Activated naive CD4-positive, alpha-beta T cell treated with anti-CD3 and anti-CD28 coated beads for 36 hours (primary cell): Measurements from ENCODE around the gene PPM1L. TPM values are rescaled to one million over a fixed set of nuclear protein-coding genes. Genes with fewer than 3 reads are reported as not detected.

Experiments used
- CTCF ChIA-PET: fragments of 350-600 bp; sonication (Branson Sonifier 250); formaldehyde crosslinking; loops from one replicate; lab custom pipeline; 2021; ENCODE audit warnings: antibody characterized with exemption; lab: Charles Lee
- DNase-seq: peaks from one replicate; pipeline ENCODE4 v3.0.0-alpha.2; 2020
- H3K27ac Mint-ChIP-seq: one replicate; pipeline ENCODE4 v1.8.0; 2021; ENCODE audit warnings: mild to moderate bottlenecking, mixed read lengths
- H3K27me3 Mint-ChIP-seq: one replicate; pipeline ENCODE4 v1.8.0; 2021; ENCODE audit warnings: low read depth, mixed read lengths
- H3K36me3 Mint-ChIP-seq: one replicate; pipeline ENCODE4 v1.8.0; 2021; ENCODE audit warnings: low read depth, mixed read lengths
- H3K4me1 Mint-ChIP-seq: one replicate; pipeline ENCODE4 v1.8.0; 2021; ENCODE audit warnings: low read depth, mixed read lengths
- H3K4me3 Mint-ChIP-seq: one replicate; pipeline ENCODE4 v1.8.0; 2021; ENCODE audit warnings: mild to moderate bottlenecking, moderate library complexity, mixed read lengths
- H3K9me3 Mint-ChIP-seq: one replicate; pipeline ENCODE4 v1.8.0; 2021; ENCODE audit warnings: mixed read lengths
- intact Hi-C: fragments of 100-400 bp; cut with micrococcal nuclease; formaldehyde crosslinking; loops from one replicate; pipeline ENCODE4 v1.15.1; 2023
- total RNA-seq, 2 experiments: library from RNA; stranded (reverse); gene quantifications; one replicate each; pipeline ENCODE4 v1.2.3, GENCODE V29; 2021

The PPM1L gene
- total RNA-seq, 2 experiments from 2014 or later, result 2.1 TPM

- Mint-ChIP-seq H3K27me3 (peaks cover 2% of the 10 kb centered on the region), H3K36me3 (no peaks in the 10 kb centered on the region), H3K4me1 (peaks cover 4% of the 10 kb centered on the region), H3K27ac (no peak overlapping the region), H3K4me3 (no peak overlapping the region), H3K9me3 (no peaks in the 10 kb centered on the region)
- DNase-seq, result no peak
- intact Hi-C loops, result no loop called here
- CTCF ChIA-PET, result interaction anchor here (0.8 kb wide), 1 partner anchor 7 kb away, joined by 3 read pairs; no protein-coding TSS in a partner anchor
Measured at GRCh38 chr3:161072211-161072621, 316.2 kb downstream of the PPM1L start.

GRCh38 chr3:161072751-161073150 lies 316.7 kb downstream of the PPM1L start:
- DNase-seq, result no peak
- Mint-ChIP-seq H3K27ac (no peak overlapping the region), H3K27me3 (peaks cover 2% of the 10 kb centered on the region), H3K9me3 (no peaks in the 10 kb centered on the region), H3K36me3 (no peaks in the 10 kb centered on the region), H3K4me3 (no peak overlapping the region), H3K4me1 (peaks cover 4% of the 10 kb centered on the region)
- CTCF ChIA-PET, result no interaction called here
- intact Hi-C loops, result no loop called here

DNA sequence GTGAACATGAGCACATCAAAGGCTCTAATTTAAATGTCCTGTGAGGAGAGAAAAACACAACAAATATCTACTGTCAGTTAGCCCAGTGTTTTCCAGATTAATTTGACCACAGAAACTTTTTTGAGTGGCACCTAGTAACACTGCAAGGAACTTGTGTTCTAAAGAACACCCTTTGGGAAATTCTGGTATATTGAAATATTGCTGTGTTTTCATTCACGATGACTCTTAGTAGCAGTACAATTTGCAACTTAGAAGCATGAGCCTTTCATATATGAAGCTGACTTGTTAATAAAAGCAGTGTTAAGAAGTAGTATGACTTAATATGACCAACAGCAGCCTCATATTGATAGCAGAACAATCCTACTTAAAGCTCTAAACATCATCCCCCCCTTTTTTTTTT lies 317.1 kb downstream of the PPM1L start:
- H3K27ac Mint-ChIP-seq, result no peak overlapping the region
- CTCF ChIA-PET, result no interaction called here
- intact Hi-C loops, result no loop called here

GRCh38 chr3:161081633-161082032 lies 325.6 kb downstream of the PPM1L start:
- DNase-seq, result no peak
- H3K4me1 Mint-ChIP-seq, result peaks cover 3% of the 10 kb centered on the region

More for the DNA sequence above, 317.1 kb downstream of the PPM1L start:
- Mint-ChIP-seq H3K27me3 (peaks cover 2% of the 10 kb centered on the region), H3K4me1 (peaks cover 4% of the 10 kb centered on the region), H3K4me3 (no peak overlapping the region), H3K9me3 (no peaks in the 10 kb centered on the region), H3K36me3 (no peaks in the 10 kb centered on the region)
- DNase-seq, result no peak

GRCh38 chr3:161082063-161082462 lies 326.0 kb downstream of the PPM1L start:
- no peak for DNase-seq
- H3K9me3 Mint-ChIP-seq, result no peaks in the 10 kb centered on the region
- no peak overlapping the region for H3K4me3 Mint-ChIP-seq
- H3K36me3 Mint-ChIP-seq, result no peaks in the 10 kb centered on the region
- CTCF ChIA-PET, result interaction anchor here (0.6 to 1.0 kb wide), 2 partner anchors 47 to 161 kb away, joined by 4 to 7 read pairs; no protein-coding TSS in a partner anchor
- no peaks in the 10 kb centered on the region for H3K27me3 Mint-ChIP-seq
- peaks cover 3% of the 10 kb centered on the region for H3K4me1 Mint-ChIP-seq
- no peak overlapping the region for H3K27ac Mint-ChIP-seq
- intact Hi-C loops, result no loop called here

More at GRCh38 chr3:161081633-161082032, 325.6 kb downstream of the PPM1L start:
- H3K9me3 Mint-ChIP-seq, result no peaks in the 10 kb centered on the region
- no peaks in the 10 kb centered on the region for H3K36me3 Mint-ChIP-seq
- no peaks in the 10 kb centered on the region for H3K27me3 Mint-ChIP-seq
- CTCF ChIA-PET, result no interaction called here
- intact Hi-C loops, result no loop called here
- no peak overlapping the region for H3K4me3 Mint-ChIP-seq
- no peak overlapping the region for H3K27ac Mint-ChIP-seq

- intact Hi-C loops, result no loop called here
- H3K9me3 Mint-ChIP-seq, result no peaks in the 10 kb centered on the region
- CTCF ChIA-PET, result interaction anchor here (1.0 kb wide), 1 partner anchor 48 kb away, joined by 7 read pairs; no protein-coding TSS in a partner anchor
- H3K4me3 Mint-ChIP-seq, result no peak overlapping the region
- H3K4me1 Mint-ChIP-seq, result peaks cover 3% of the 10 kb centered on the region
- DNase-seq, result no peak
- H3K27me3 Mint-ChIP-seq, result no peaks in the 10 kb centered on the region
- H3K27ac Mint-ChIP-seq, result no peak overlapping the region
- no peaks in the 10 kb centered on the region for H3K36me3 Mint-ChIP-seq
Measured at GRCh38 chr3:161083131-161083530, 327.1 kb downstream of the PPM1L start.

GRCh38 chr3:161084277-161084676 lies 328.2 kb downstream of the PPM1L start:
- DNase-seq, result no peak
- intact Hi-C loops, result no loop called here
- Mint-ChIP-seq H3K4me3 (no peak overlapping the region), H3K4me1 (peaks cover 3% of the 10 kb centered on the region), H3K9me3 (no peaks in the 10 kb centered on the region), H3K27ac (no peak overlapping the region), H3K27me3 (no peaks in the 10 kb centered on the region), H3K36me3 (no peaks in the 10 kb centered on the region)
- CTCF ChIA-PET, result no interaction called here

DNA sequence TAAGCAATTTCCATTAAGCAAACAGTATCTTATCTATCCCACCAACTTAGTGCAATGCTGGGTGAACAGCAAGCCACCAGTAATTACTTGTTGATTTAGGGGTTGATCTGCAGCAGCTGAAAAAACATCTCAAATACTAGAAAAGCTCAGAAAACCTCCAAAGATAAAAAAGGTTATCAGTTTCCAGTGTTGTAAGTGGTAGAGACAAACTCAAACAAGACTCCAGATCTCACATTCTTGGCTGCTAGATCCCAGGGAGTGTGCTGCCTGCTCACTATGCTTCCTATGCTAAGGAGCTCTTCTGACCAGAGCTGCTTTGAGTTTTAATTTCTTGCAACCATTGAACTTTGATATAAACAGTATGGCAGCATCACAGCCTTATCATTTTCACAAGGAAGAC lies 337.9 kb downstream of the PPM1L start:
- Mint-ChIP-seq H3K9me3 (no peaks in the 10 kb centered on the region), H3K36me3 (no peaks in the 10 kb centered on the region), H3K4me3 (no peak overlapping the region), H3K27me3 (no peaks in the 10 kb centered on the region), H3K4me1 (no peaks in the 10 kb centered on the region), H3K27ac (no peak overlapping the region)
- intact Hi-C loops, result no loop called here
- DNase-seq, result no peak
- CTCF ChIA-PET, result no interaction called here

DNA sequence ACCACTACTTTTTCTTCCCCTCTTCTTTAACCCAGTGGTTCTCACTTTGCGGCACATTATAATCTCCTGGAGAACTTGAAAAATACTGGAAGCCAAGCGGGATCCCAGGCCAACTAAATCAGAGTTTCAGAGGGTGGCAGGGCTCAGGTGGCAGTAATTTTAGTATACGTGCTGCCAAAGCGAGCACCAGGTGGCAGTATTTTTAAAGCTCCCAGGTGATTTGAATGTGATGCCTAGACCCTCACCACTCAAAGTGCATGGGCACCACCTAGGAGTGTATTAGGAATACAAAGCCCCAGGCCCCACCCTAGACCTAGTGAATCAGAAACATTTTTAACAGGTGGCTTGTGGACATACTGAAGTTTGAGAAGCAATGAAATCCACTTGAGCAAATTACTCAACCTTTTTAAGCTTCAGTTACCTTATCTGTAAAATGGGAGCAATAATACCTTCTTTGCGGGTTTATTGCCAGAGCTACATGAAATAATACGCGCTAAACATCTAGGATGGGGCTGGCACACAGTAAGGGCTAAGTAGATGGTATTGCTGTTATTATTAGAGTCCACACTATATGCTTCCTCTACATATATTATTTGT lies 340.8 kb downstream of the PPM1L start:
- H3K36me3 Mint-ChIP-seq, result no peaks in the 10 kb centered on the region
- intact Hi-C loops, result loop anchor here (1.0 to 5.0 kb wide), 3 partner anchors 177 to 328 kb away; no protein-coding TSS in a partner anchor
- CTCF ChIA-PET, result interaction anchor here (0.6 to 1.2 kb wide), 4 partner anchors 60 to 178 kb away, joined by 3 to 6 read pairs (median 3); no protein-coding TSS in a partner anchor
- H3K4me3 Mint-ChIP-seq, result no peak overlapping the region
- H3K9me3 Mint-ChIP-seq, result no peaks in the 10 kb centered on the region
- H3K27ac Mint-ChIP-seq, result no peak overlapping the region
- H3K27me3 Mint-ChIP-seq, result no peaks in the 10 kb centered on the region
- no peaks in the 10 kb centered on the region for H3K4me1 Mint-ChIP-seq
- DNase-seq, result peak; percentile 41

GRCh38 chr3:161100994-161101393 lies 345.0 kb downstream of the PPM1L start:
- intact Hi-C loops, result loop anchor here (5.0 kb wide), 1 partner anchor 121 kb away; the partner anchor contains the start of gene NMD3
- Mint-ChIP-seq H3K36me3 (no peaks in the 10 kb centered on the region), H3K27me3 (peaks cover 14% of the 10 kb centered on the region), H3K9me3 (no peaks in the 10 kb centered on the region), H3K27ac (no peak overlapping the region), H3K4me1 (peaks cover 8% of the 10 kb centered on the region), H3K4me3 (no peak overlapping the region)
- CTCF ChIA-PET, result no interaction called here
- DNase-seq, result no peak

- Mint-ChIP-seq H3K36me3 (no peaks in the 10 kb centered on the region), H3K27ac (no peak overlapping the region), H3K4me1 (peaks cover 8% of the 10 kb centered on the region), H3K27me3 (peaks cover 14% of the 10 kb centered on the region), H3K4me3 (no peak overlapping the region), H3K9me3 (no peaks in the 10 kb centered on the region)
- no peak for DNase-seq
- intact Hi-C loops, result loop anchor here (5.0 kb wide), 1 partner anchor 121 kb away; the partner anchor contains the start of gene NMD3
- CTCF ChIA-PET, result interaction anchor here (1.6 kb wide), 1 partner anchor 160 kb away, joined by 3 read pairs; no protein-coding TSS in a partner anchor
Measured at GRCh38 chr3:161101609-161102008, 345.6 kb downstream of the PPM1L start.

GRCh38 chr3:161103776-161104385 lies 347.9 kb downstream of the PPM1L start:
- no peak overlapping the region for H3K27ac Mint-ChIP-seq
- peak overlapping the region; percentile 62 for H3K4me3 Mint-ChIP-seq
- H3K9me3 Mint-ChIP-seq, result no peaks in the 10 kb centered on the region
- intact Hi-C loops, result loop anchor here (5.0 kb wide), 1 partner anchor 118 kb away; the partner anchor contains the start of gene NMD3
- DNase-seq, result no peak
- no peaks in the 10 kb centered on the region for H3K36me3 Mint-ChIP-seq
- peaks cover 8% of the 10 kb centered on the region for H3K4me1 Mint-ChIP-seq
- peaks cover 18% of the 10 kb centered on the region for H3K27me3 Mint-ChIP-seq
- CTCF ChIA-PET, result no interaction called here
